GM18858 (cell line): Measurements from ENCODE around the gene B4GALT3.
A peak's percentile ranks its signal among the peaks of the same experiment; 100 is the strongest.

Source experiments
- ATAC-seq: cut with Tn5 transposase; IDR thresholded peaks from one replicate; pipeline ENCODE4 v1.9.1; 2021; ENCODE audit not compliant: unreplicated experiment

The B4GALT3 gene

GRCh38 chr1:161188381-161188780 is 11.1 kb upstream of the B4GALT3 start:
- ATAC-seq = no peak

GRCh38 chr1:161187311-161187710 is 10.0 kb upstream of the B4GALT3 start:
- no peak for ATAC-seq

- no peak for ATAC-seq
Measured at GRCh38 chr1:161185732-161186311, 8.5 kb upstream of the B4GALT3 start.

GRCh38 chr1:161185282-161185682 is 8.0 kb upstream of the B4GALT3 start:
- peak; percentile 46 for ATAC-seq

- ATAC-seq = peak; percentile 42
Measured at GRCh38 chr1:161182214-161182613, 4.9 kb upstream of the B4GALT3 start.

GRCh38 chr1:161180639-161181038 is 3.3 kb upstream of the B4GALT3 start:
- ATAC-seq = no peak

GRCh38 chr1:161179698-161180097 is 2.4 kb upstream of the B4GALT3 start:
- ATAC-seq = no peak

- ATAC-seq = no peak
Measured at GRCh38 chr1:161177936-161178244, 583 bp upstream of the B4GALT3 start.

GRCh38 chr1:161176468-161177111 is 717 bp downstream of the B4GALT3 start:
- ATAC-seq = no peak

GRCh38 chr1:161175771-161176453 is 1.4 kb downstream of the B4GALT3 start:
- no peak for ATAC-seq

- no peak for ATAC-seq
Measured at GRCh38 chr1:161174911-161175310, 2.4 kb downstream of the B4GALT3 start.

- ATAC-seq = no peak
Measured at GRCh38 chr1:161173711-161174110, 3.6 kb downstream of the B4GALT3 start.

- ATAC-seq = no peak
Measured at GRCh38 chr1:161172776-161173376, 4.4 kb downstream of the B4GALT3 start.

- no peak for ATAC-seq
Measured at GRCh38 chr1:161172349-161172748, 5.0 kb downstream of the B4GALT3 start.

- no peak for ATAC-seq
Measured at GRCh38 chr1:161171696-161172095, 5.6 kb downstream of the B4GALT3 start.

GRCh38 chr1:161171191-161171590 is 6.1 kb downstream of the B4GALT3 start:
- no peak for ATAC-seq

GRCh38 chr1:161168906-161169305 is 8.4 kb downstream of the B4GALT3 start:
- no peak for ATAC-seq

- ATAC-seq = no peak
Measured at GRCh38 chr1:161166669-161167548, 10.4 kb downstream of the B4GALT3 start.

- peak; percentile 88 for ATAC-seq
Measured at GRCh38 chr1:161165742-161166668, 11.3 kb downstream of the B4GALT3 start, which contains the start of gene PPOX. TSS of gene PPOX (plus strand) at chr1:161166426. CDS start at chr1:161166848, 422 bp downstream.
